GM12892 (cell line): ENCODE measurements around the gene GRK3.
"Not testable (repeated sequence)": the region's sequence is repeated elsewhere in the genome, so short reads cannot be mapped to it uniquely, and the experiment has no call there.

Experiments
- DNase-seq: peaks from one replicate; pipeline ENCODE4 v3.0.0; 2011; ENCODE audit not compliant: insufficient read length
- FAIRE-seq: peaks from 2 replicates; lab custom pipeline; 2011; peaks lifted over from hg19 to GRCh38; lab: Jason Lieb, UNC
- POLR2A ChIP-seq: IDR thresholded peaks from 2 replicates; pipeline ENCODE4 v1.6.1; 2011; ENCODE audit warnings: low read depth, low read length, control low read depth
- POLR2AphosphoS5 ChIP-seq: IDR thresholded peaks from 2 replicates; pipeline ENCODE4 v1.6.1; 2011; ENCODE audit warnings: low read depth, low read length, control low read depth
- TAF1 ChIP-seq: IDR thresholded peaks from 2 replicates; pipeline ENCODE4 v1.6.1; 2011; ENCODE audit warnings: low read depth, mild to moderate bottlenecking, control low read depth, low read length, borderline replicate concordance

Gene GRK3

GRCh38 chr22:25567251-25567675 lies 2.8 kb downstream of the GRK3 start:
- TF ChIP-seq POLR2AphosphoS5: no peak
- no peak for TF ChIP-seq POLR2A
- no peak for TF ChIP-seq TAF1
- FAIRE-seq: peak; percentile 96
- no peak for DNase-seq

- DNase-seq, FAIRE-seq: not testable (repeated sequence)
These were observed 3.6 kb downstream of the GRK3 start for GRCh38 chr22:25568066-25568465.

GRCh38 chr22:25569361-25569760 lies 4.9 kb downstream of the GRK3 start:
- peak; percentile 53 for FAIRE-seq
- TF ChIP-seq POLR2A: no peak
- no peak for TF ChIP-seq TAF1
- no peak for TF ChIP-seq POLR2AphosphoS5

GRCh38 chr22:25569983-25570382 lies 5.5 kb downstream of the GRK3 start:
- TF ChIP-seq POLR2AphosphoS5 (no peak), POLR2A (no peak), TAF1 (no peak)
- DNase-seq (no peak), FAIRE-seq (peak; percentile 69)

More at GRCh38 chr22:25569361-25569760, 4.9 kb downstream of the GRK3 start:
- no peak for DNase-seq

GRCh38 chr22:25570486-25570885 lies 6.0 kb downstream of the GRK3 start:
- no peak for TF ChIP-seq POLR2AphosphoS5
- TF ChIP-seq POLR2A: no peak
- DNase-seq (no peak), FAIRE-seq (no peak)

- not testable (repeated sequence) for DNase-seq
- FAIRE-seq: peak; percentile 30
These were observed 7.7 kb downstream of the GRK3 start for GRCh38 chr22:25571969-25572707.

GRCh38 chr22:25572708-25573171 lies 8.3 kb downstream of the GRK3 start:
- TF ChIP-seq POLR2A (no peak), POLR2AphosphoS5 (no peak), TAF1 (no peak)
- peak; percentile 75 for FAIRE-seq
- DNase-seq: no peak

- no peak for DNase-seq
- no peak for FAIRE-seq
- TF ChIP-seq POLR2A (no peak), POLR2AphosphoS5 (no peak), TAF1 (no peak)
These were observed 9.4 kb downstream of the GRK3 start for GRCh38 chr22:25573841-25574240.

GRCh38 chr22:25574736-25575135 lies 10.3 kb downstream of the GRK3 start:
- DNase-seq: no peak
- TF ChIP-seq TAF1: no peak
- FAIRE-seq: no peak

GRCh38 chr22:25575674-25576392 lies 11.4 kb downstream of the GRK3 start:
- DNase-seq: not testable (repeated sequence)
- FAIRE-seq: peak; percentile 44

GRCh38 chr22:25581452-25581851 lies 17.0 kb downstream of the GRK3 start:
- peak; percentile 56 for FAIRE-seq
- DNase-seq: not testable (repeated sequence)

- DNase-seq: no peak
- FAIRE-seq: no peak
- TF ChIP-seq POLR2A (no peak), POLR2AphosphoS5 (no peak), TAF1 (no peak)
These were observed 18.5 kb downstream of the GRK3 start for GRCh38 chr22:25582946-25583345.

GRCh38 chr22:25584993-25585392 lies 20.5 kb downstream of the GRK3 start:
- peak; percentile 5 for FAIRE-seq
- not testable (repeated sequence) for DNase-seq

GRCh38 chr22:25589664-25590063 lies 25.2 kb downstream of the GRK3 start:
- DNase-seq, FAIRE-seq: not testable (repeated sequence)

GRCh38 chr22:25593323-25593722 lies 28.8 kb downstream of the GRK3 start:
- FAIRE-seq, DNase-seq: not testable (repeated sequence)
